Measurements from ENCODE around the gene PLEKHG3.

Gene PLEKHG3

GRCh38 chr14:64728856-64729255, 24.6 kb downstream of the PLEKHG3 start:
- peak; percentile 29 for DNase-seq

GRCh38 chr14:64729386-64730060, 25.3 kb downstream of the PLEKHG3 start:
- peak; percentile 33 for DNase-seq

GRCh38 chr14:64730061-64730440, 25.8 kb downstream of the PLEKHG3 start:
- peak; percentile 35 for DNase-seq

- DNase-seq: peak; percentile 46
Observed at GRCh38 chr14:64730681-64731080, 26.5 kb downstream of the PLEKHG3 start.

GRCh38 chr14:64731141-64731581, 26.9 kb downstream of the PLEKHG3 start:
- no peak for DNase-seq

GRCh38 chr14:64732066-64732465, 27.8 kb downstream of the PLEKHG3 start:
- no peak for DNase-seq

- peak; percentile 43 for DNase-seq
Observed at GRCh38 chr14:64732536-64733120, 28.4 kb downstream of the PLEKHG3 start.

GRCh38 chr14:64733321-64733720, 29.1 kb downstream of the PLEKHG3 start:
- DNase-seq: peak; percentile 20

GRCh38 chr14:64733899-64734298, 29.7 kb downstream of the PLEKHG3 start:
- DNase-seq: peak; percentile 21

- peak; percentile 42 for DNase-seq
Observed at GRCh38 chr14:64734990-64735389, 30.8 kb downstream of the PLEKHG3 start.

- DNase-seq: peak; percentile 45
Observed at GRCh38 chr14:64736271-64737169, 32.3 kb downstream of the PLEKHG3 start.

GRCh38 chr14:64737391-64738280, 33.4 kb downstream of the PLEKHG3 start:
- DNase-seq: no peak

- no peak for DNase-seq
Observed at GRCh38 chr14:64738281-64738804, 34.1 kb downstream of the PLEKHG3 start.

GRCh38 chr14:64741200-64741599, 37.0 kb downstream of the PLEKHG3 start:
- DNase-seq: no peak

- DNase-seq: no peak
Observed at GRCh38 chr14:64741961-64742360, 37.7 kb downstream of the PLEKHG3 start.

- no peak for DNase-seq
Observed at GRCh38 chr14:64743061-64743460, 38.8 kb downstream of the PLEKHG3 start.

- DNase-seq: no peak
Observed at GRCh38 chr14:64745511-64746091, 41.4 kb downstream of the PLEKHG3 start.

GRCh38 chr14:64746298-64747250, 42.4 kb downstream of the PLEKHG3 start:
- no peak for DNase-seq

GRCh38 chr14:64747327-64747726, 43.1 kb downstream of the PLEKHG3 start:
- DNase-seq: no peak

- DNase-seq: no peak
Observed at GRCh38 chr14:64748521-64748920, 44.3 kb downstream of the PLEKHG3 start.
